ENCODE results near the gene MIA3.
"Not testable (repeated sequence)": the region's sequence is repeated elsewhere in the genome, so short reads cannot be mapped to it uniquely, and the experiment has no call there.

Gene MIA3

DNA sequence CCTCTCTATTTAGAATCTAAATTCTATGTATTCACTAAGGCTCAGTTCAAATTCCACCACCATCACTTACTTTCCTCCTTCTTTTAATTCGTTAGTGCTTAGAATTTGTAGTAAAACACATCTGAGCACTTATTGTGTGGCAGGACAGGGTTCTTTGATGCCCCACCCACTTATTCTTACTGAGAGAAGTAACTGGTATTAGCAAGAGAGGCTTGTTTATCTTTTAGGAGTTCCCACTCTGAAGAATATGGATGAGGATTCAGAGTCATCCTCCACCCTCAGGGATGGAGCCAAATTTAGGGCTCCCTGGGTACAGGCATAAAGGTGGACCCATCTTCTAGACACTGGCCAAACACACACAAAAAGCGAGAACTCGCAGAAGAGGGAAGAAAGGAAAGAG lies 16.6 kb upstream of the MIA3 start:
- DNase-seq (ENCODE audit: low read depth), result no peak

DNA sequence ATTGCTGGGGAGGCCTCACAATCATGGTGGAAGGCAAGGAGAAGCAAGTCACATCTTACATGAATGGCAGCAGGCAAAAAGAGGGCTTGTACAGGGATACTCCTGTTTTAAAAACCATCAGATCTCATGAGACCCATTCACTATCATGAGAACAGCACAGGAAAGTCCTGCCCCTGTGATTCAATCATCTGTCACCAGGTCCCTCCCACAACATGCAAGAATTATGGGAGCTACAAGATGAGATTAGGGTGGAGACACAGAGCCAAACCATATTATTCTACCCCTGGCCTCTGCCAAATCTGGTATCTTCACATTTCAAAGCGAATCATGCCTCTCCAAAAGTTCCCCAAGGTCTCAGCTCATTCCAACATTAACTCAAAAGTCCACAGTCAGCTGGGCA lies 11.1 kb upstream of the MIA3 start:
- H3K4me3 ChIP-seq (ENCODE audit: low read depth, low read length), result no peak overlapping the region
- TF ChIP-seq, protein P1, sequence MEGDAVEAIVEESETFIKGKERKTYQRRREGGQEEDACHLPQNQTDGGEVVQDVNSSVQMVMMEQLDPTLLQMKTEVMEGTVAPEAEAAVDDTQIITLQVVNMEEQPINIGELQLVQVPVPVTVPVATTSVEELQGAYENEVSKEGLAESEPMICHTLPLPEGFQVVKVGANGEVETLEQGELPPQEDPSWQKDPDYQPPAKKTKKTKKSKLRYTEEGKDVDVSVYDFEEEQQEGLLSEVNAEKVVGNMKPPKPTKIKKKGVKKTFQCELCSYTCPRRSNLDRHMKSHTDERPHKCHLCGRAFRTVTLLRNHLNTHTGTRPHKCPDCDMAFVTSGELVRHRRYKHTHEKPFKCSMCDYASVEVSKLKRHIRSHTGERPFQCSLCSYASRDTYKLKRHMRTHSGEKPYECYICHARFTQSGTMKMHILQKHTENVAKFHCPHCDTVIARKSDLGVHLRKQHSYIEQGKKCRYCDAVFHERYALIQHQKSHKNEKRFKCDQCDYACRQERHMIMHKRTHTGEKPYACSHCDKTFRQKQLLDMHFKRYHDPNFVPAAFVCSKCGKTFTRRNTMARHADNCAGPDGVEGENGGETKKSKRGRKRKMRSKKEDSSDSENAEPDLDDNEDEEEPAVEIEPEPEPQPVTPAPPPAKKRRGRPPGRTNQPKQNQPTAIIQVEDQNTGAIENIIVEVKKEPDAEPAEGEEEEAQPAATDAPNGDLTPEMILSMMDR (IDR thresholded peaks at IDR 0.05; ENCODE audit: insufficient read depth, low read depth, low read length, missing control alignments), result no peak

More for the DNA sequence above, 16.6 kb upstream of the MIA3 start:
- H3K4me3 ChIP-seq (ENCODE audit: low read depth, low read length), result no peak overlapping the region
- TF ChIP-seq, protein P1 (IDR thresholded peaks at IDR 0.05; ENCODE audit: insufficient read depth, low read depth, low read length, missing control alignments), result no peak

DNA sequence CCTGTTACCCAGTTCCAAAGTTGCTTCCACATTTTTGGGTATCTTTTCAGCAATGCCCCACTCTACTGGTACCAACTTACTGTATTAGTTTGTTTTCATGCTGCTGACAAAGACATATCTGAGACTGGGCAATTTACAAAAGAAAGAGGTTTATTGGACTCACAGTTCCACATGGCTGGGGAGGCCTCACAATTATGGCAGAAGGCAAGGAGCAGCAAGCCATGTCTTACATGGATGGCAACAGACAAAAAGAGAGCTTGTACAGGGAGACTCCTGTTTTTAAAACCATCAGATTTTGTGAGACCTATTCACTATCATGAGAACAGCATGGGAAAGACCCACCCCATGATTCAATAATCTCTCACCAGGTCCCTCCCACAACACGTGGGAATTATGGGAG lies 8.8 kb upstream of the MIA3 start:
- not testable (repeated sequence) for H3K4me3 ChIP-seq (ENCODE audit: low read depth, low read length); DNase-seq (ENCODE audit: low read depth)

More for the DNA sequence above, 11.1 kb upstream of the MIA3 start:
- no peak for DNase-seq (ENCODE audit: low read depth)

DNA sequence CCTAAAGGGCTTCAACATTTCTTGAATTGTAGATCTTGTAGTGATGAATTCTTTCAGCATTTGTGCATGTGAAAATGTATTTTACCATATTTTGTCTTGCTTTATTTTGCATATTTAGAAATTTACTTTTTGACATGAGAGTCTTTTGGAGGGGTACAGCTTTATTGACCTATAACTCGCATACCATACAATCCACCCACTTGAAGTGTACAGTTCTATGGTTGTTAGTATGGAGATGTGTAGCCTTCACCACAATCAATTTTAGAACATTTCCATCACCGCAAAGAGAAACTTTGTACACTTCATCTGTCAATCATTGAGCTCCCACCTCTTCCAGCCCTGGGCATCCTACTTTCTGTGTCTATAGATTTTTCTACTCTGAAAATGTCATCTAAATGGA lies 7.2 kb upstream of the MIA3 start:
- DNase-seq (ENCODE audit: low read depth), result no peak
- TF ChIP-seq, protein P1 (IDR thresholded peaks at IDR 0.05; ENCODE audit: insufficient read depth, low read depth, low read length, missing control alignments), result no peak
- H3K4me3 ChIP-seq (ENCODE audit: low read depth, low read length), result no peak overlapping the region

DNA sequence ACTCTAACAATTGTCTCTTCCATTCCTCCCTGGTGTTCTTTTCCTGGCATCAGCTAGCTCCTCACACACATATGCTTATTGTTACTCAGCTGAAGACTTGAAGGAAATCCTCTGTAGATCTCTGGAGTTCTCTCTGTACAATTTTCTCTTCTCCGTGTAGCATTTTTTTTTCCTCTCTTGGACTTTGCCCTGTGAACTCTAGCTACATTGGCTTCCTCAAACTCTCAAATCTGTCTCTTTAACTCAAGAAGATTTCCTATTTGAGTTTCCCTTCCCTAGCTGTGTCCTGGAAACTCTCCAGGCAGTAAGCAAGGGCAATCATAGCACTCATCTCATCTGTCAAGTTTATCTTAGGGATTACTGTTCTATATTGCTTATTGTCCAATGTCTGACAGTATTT lies 4.3 kb upstream of the MIA3 start:
- no peak overlapping the region for H3K4me3 ChIP-seq (ENCODE audit: low read depth, low read length)
- TF ChIP-seq, protein P1 (IDR thresholded peaks at IDR 0.05; ENCODE audit: insufficient read depth, low read depth, low read length, missing control alignments), result no peak
- DNase-seq (ENCODE audit: low read depth), result no peak

DNA sequence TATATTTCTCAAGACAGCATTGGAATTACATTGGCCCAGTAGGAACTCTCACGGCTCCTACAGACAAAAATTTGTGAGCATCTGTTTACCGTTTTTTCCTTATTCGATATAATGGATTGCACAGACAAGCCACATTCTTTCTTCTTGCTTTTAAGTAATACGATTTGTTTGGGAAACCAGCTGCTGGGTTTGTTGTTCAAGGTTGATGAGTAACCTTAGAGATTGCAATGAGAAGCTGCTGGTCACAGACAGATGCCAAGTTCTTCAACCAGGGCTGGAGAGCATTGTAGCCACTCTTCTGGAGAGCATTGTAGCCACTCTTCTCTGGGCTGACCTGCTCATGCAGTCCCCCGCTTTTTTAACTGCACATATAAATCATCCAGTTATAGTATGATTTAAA lies 1.4 kb upstream of the MIA3 start:
- TF ChIP-seq, protein P1 (IDR thresholded peaks at IDR 0.05; ENCODE audit: insufficient read depth, low read depth, low read length, missing control alignments), result no peak
- no peak for DNase-seq (ENCODE audit: low read depth)
- no peak overlapping the region for H3K4me3 ChIP-seq (ENCODE audit: low read depth, low read length)

DNA sequence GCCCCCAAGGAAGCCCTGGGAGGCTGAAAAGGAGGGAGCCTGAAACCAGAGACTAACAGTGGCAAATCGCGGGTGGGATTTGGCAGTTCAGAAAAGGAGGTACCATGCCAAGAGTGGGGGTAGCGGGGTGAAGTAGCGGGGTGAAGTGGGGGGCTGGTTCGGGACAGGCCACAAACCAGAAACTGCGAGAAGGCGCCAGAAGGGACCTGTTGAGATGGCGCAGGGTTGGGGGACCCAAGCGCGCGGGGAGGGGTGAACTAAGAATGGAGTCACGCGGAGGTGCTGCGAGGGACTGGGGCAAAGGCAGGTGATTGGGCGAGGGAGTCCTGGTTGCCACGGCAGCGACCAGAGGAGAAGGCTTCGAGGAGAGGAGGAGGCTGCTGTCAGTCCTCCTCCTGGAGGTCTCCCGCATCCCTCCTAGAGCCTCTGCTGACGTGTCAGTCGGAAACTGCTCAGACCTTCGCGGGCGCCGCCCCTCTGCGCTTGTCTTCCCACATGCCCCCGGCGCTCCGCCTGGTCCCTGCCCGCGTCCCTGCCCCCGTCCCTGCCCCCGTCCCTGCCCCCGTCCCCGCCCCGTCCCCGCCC lies 438 bp upstream of the MIA3 start:
- TF ChIP-seq, protein P1 (IDR thresholded peaks at IDR 0.05; ENCODE audit: insufficient read depth, low read depth, low read length, missing control alignments), result no peak
- DNase-seq (ENCODE audit: low read depth), result peak; percentile 96
- peak overlapping the region; percentile 52 for H3K4me3 ChIP-seq (ENCODE audit: low read depth, low read length)

All from GM12865 (cell line).